Mesenchymal stem cell (in vitro differentiated cells and primary cell): Measurements from ENCODE around the gene ZNF366.

Experiments used
- DNase-seq: peaks from one replicate; pipeline ENCODE4 v3.0.0-alpha.2; 2013
- H2AFZ ChIP-seq: one replicate; pipeline ENCODE4 v1.6.1; 2013; ENCODE audit warnings: low read depth, mild to moderate bottlenecking, control low read depth, inconsistent platforms, low read length, moderate library complexity
- H2AK5ac ChIP-seq: 2 replicates; pipeline ENCODE4 v1.6.1; 2013; ENCODE audit warnings: low read length, moderate library complexity, mild to moderate bottlenecking, inconsistent platforms; ENCODE audit not compliant: severe bottlenecking
- H2BK120ac ChIP-seq: one replicate; pipeline ENCODE4 v1.6.1; 2013; ENCODE audit warnings: low read depth, mild to moderate bottlenecking, inconsistent platforms, low read length, moderate library complexity
- H2BK12ac ChIP-seq, 2 experiments: one replicate each; pipeline ENCODE4 v1.6.1; 2013; ENCODE audit warnings: inconsistent platforms in 2 of 2, low read length in 2 of 2, mild to moderate bottlenecking in 2 of 2, moderate library complexity in 2 of 2, control low read depth in 1 of 2
- H2BK15ac ChIP-seq: one replicate; pipeline ENCODE4 v1.6.1; 2013; ENCODE audit warnings: mild to moderate bottlenecking, low read depth, inconsistent platforms; ENCODE audit not compliant: poor library complexity, severe bottlenecking
- H2BK5ac ChIP-seq: 2 replicates; pipeline ENCODE4 v1.6.1; 2013; ENCODE audit warnings: low read depth, mild to moderate bottlenecking, low read length, control low read depth, inconsistent platforms; ENCODE audit not compliant: poor library complexity, severe bottlenecking
- H3K14ac ChIP-seq, 2 experiments: one replicate each; pipeline ENCODE4 v1.6.1; 2013; ENCODE audit warnings: inconsistent platforms in 2 of 2, low read length in 2 of 2, control low read depth in 1 of 2, mild to moderate bottlenecking in 1 of 2, moderate library complexity in 1 of 2
- H3K18ac ChIP-seq, 2 experiments: one replicate each; pipeline ENCODE4 v1.6.1; 2013; ENCODE audit warnings: inconsistent platforms in 2 of 2, low read length in 2 of 2, control low read depth in 1 of 2, low read depth in 1 of 2, mild to moderate bottlenecking in 1 of 2
- H3K23ac ChIP-seq, 2 experiments: one replicate each; pipeline ENCODE4 v1.6.1; 2013; ENCODE audit warnings: inconsistent platforms in 2 of 2, low read length in 2 of 2, mild to moderate bottlenecking in 2 of 2, moderate library complexity in 2 of 2, control low read depth in 1 of 2
- H3K27ac ChIP-seq: 2 replicates; pipeline ENCODE4 v1.5.1; 2013; ENCODE audit warnings: mild to moderate bottlenecking, moderate library complexity, low read length, control low read depth, inconsistent platforms; ENCODE audit not compliant: poor library complexity, severe bottlenecking
- H3K27me3 ChIP-seq, 2 experiments: 2 replicates each; pipeline versions ENCODE4 v1.6.1 to v1.7.0; 2013; ENCODE audit warnings: low read length in 2 of 2, mild to moderate bottlenecking in 2 of 2, moderate library complexity in 2 of 2, control low read depth in 1 of 2, inconsistent platforms in 1 of 2; ENCODE audit not compliant: control insufficient read depth in 1 of 2, insufficient read depth in 1 of 2
- H3K36me3 ChIP-seq, 2 experiments: 2 replicates each; pipeline versions ENCODE4 v1.6.1 to v1.7.0; 2013; ENCODE audit warnings: low read length in 2 of 2, control low read depth in 1 of 2, inconsistent platforms in 1 of 2, low read depth in 1 of 2, mild to moderate bottlenecking in 1 of 2; ENCODE audit not compliant: insufficient read depth in 2 of 2, control insufficient read depth in 1 of 2
- H3K4ac ChIP-seq, 2 experiments: one replicate each; pipeline ENCODE4 v1.6.1; 2013; ENCODE audit warnings: inconsistent platforms in 2 of 2, low read length in 2 of 2, mild to moderate bottlenecking in 2 of 2, moderate library complexity in 2 of 2, control low read depth in 1 of 2, low read depth in 1 of 2
- H3K4me1 ChIP-seq: 2 replicates; pipeline ENCODE4 v1.6.1; 2013; ENCODE audit warnings: low read depth, low read length, control low read depth; ENCODE audit not compliant: control insufficient read depth, insufficient read depth
- H3K4me2 ChIP-seq: 2 replicates; pipeline ENCODE4 v1.6.1; 2013; ENCODE audit warnings: low read length, mild to moderate bottlenecking, inconsistent platforms; ENCODE audit not compliant: poor library complexity, severe bottlenecking
- H3K4me3 ChIP-seq, 2 experiments: 2 replicates each; pipeline versions ENCODE4 v1.5.1 to v1.7.0; 2013; ENCODE audit warnings: low read length in 2 of 2, mild to moderate bottlenecking in 2 of 2, control low read depth in 1 of 2, low read depth in 1 of 2; ENCODE audit not compliant: insufficient read depth in 1 of 2
- H3K79me1 ChIP-seq: replicated peaks from 2 replicates; pipeline ENCODE4 v1.6.1; 2013; ENCODE audit warnings: mild to moderate bottlenecking, control low read depth, low read length, inconsistent platforms; ENCODE audit not compliant: poor library complexity, severe bottlenecking
- H3K9ac ChIP-seq: 2 replicates; pipeline ENCODE4 v1.7.0; 2013; ENCODE audit warnings: mild to moderate bottlenecking, low read length, moderate library complexity
- H3K9me3 ChIP-seq: 2 replicates; pipeline ENCODE4 v1.7.0; 2013; ENCODE audit warnings: mild to moderate bottlenecking, low read length; ENCODE audit not compliant: control insufficient read depth
- H4K8ac ChIP-seq: one replicate; pipeline ENCODE4 v1.6.1; 2013; ENCODE audit warnings: inconsistent platforms, mild to moderate bottlenecking, low read length, moderate library complexity
- H4K91ac ChIP-seq: one replicate; pipeline ENCODE4 v1.6.1; 2013; ENCODE audit warnings: mild to moderate bottlenecking, low read length, inconsistent platforms
- WGBS: methylation state at CpG from one replicate; pipeline ENCODE4 v1.1.7; 2013; ENCODE audit warnings: mixed read lengths; 5-methylcytosine and 5-hydroxymethylcytosine counted together

The ZNF366 gene

GRCh38 chr5:72470826-72471225 lies 36.4 kb downstream of the ZNF366 start:
- H3K18ac ChIP-seq, result no peak overlapping the region
- H3K14ac ChIP-seq, result no peak overlapping the region
- H3K23ac ChIP-seq, result no peak overlapping the region
- H4K91ac ChIP-seq, result no peak overlapping the region
- no peak overlapping the region for H2AFZ ChIP-seq
- H3K36me3 ChIP-seq, result no peaks in the 10 kb centered on the region
- H2BK5ac ChIP-seq, result no peak overlapping the region
- no peak overlapping the region for H2BK120ac ChIP-seq
- H4K8ac ChIP-seq, result no peak overlapping the region
- DNase-seq, result no peak
- no peak overlapping the region for H2BK12ac ChIP-seq
- H3K4me2 ChIP-seq, result no peak overlapping the region
- H3K79me1 ChIP-seq, result no peaks in the 10 kb centered on the region
- H2AK5ac ChIP-seq, result no peak overlapping the region
- no peak overlapping the region for H3K9ac ChIP-seq
- H3K4ac ChIP-seq, result no peak overlapping the region
- H3K27ac ChIP-seq, result peak overlapping the region; percentile 36
- no peaks in the 10 kb centered on the region for H3K27me3 ChIP-seq
- H3K4me3 ChIP-seq, result no peak overlapping the region
- H3K9me3 ChIP-seq, result no peaks in the 10 kb centered on the region
- no peak overlapping the region for H2BK15ac ChIP-seq
- no CpG with 5 or more reads among the region's 2 CpGs for WGBS
- H3K4me1 ChIP-seq, result peaks cover 4% of the 10 kb centered on the region

- Histone ChIP-seq H3K4me1 (peaks cover 4% of the 10 kb centered on the region), H2BK120ac (no peak overlapping the region), H3K4me2 (no peak overlapping the region), H3K79me1 (no peaks in the 10 kb centered on the region), H3K4me3 (no peak overlapping the region), H4K8ac (no peak overlapping the region), H3K27ac (no peak overlapping the region), H2BK15ac (no peak overlapping the region), H3K14ac (no peak overlapping the region), H2BK12ac (no peak overlapping the region), H2BK5ac (no peak overlapping the region), H3K27me3 (no peaks in the 10 kb centered on the region), H3K18ac (no peak overlapping the region), H3K23ac (no peak overlapping the region), H3K9ac (no peak overlapping the region), H4K91ac (no peak overlapping the region), H3K4ac (no peak overlapping the region), H3K36me3 (no peaks in the 10 kb centered on the region), H2AK5ac (no peak overlapping the region), H2AFZ (no peak overlapping the region), H3K9me3 (no peaks in the 10 kb centered on the region)
- DNase-seq, result no peak
- 43% methylated on average over 1 of the region's 1 CpG for WGBS
Measured at GRCh38 chr5:72468606-72469005, 38.6 kb downstream of the ZNF366 start.

GRCh38 chr5:72468024-72468423 lies 39.2 kb downstream of the ZNF366 start:
- no peak overlapping the region for H2AK5ac ChIP-seq
- peaks cover 4% of the 10 kb centered on the region for H3K4me1 ChIP-seq
- no peak overlapping the region for H3K23ac ChIP-seq
- no peak overlapping the region for H3K18ac ChIP-seq
- H3K4me3 ChIP-seq, result no peak overlapping the region
- WGBS, result 91% methylated on average over 4 of the region's 5 CpGs
- H3K27ac ChIP-seq, result no peak overlapping the region
- peak; percentile 44 for DNase-seq
- H3K36me3 ChIP-seq, result no peaks in the 10 kb centered on the region
- H3K27me3 ChIP-seq, result no peaks in the 10 kb centered on the region
- no peaks in the 10 kb centered on the region for H3K79me1 ChIP-seq
- no peaks in the 10 kb centered on the region for H3K9me3 ChIP-seq
- no peak overlapping the region for H2BK12ac ChIP-seq
- no peak overlapping the region for H3K14ac ChIP-seq
- H3K9ac ChIP-seq, result no peak overlapping the region
- no peak overlapping the region for H2AFZ ChIP-seq
- no peak overlapping the region for H4K8ac ChIP-seq
- H2BK120ac ChIP-seq, result no peak overlapping the region
- H4K91ac ChIP-seq, result no peak overlapping the region
- no peak overlapping the region for H2BK15ac ChIP-seq
- H2BK5ac ChIP-seq, result no peak overlapping the region
- H3K4me2 ChIP-seq, result no peak overlapping the region
- no peak overlapping the region for H3K4ac ChIP-seq

GRCh38 chr5:72467461-72467860 lies 39.7 kb downstream of the ZNF366 start:
- Histone ChIP-seq H3K14ac (no peak overlapping the region), H2AK5ac (no peak overlapping the region), H3K27me3 (no peaks in the 10 kb centered on the region), H2AFZ (no peak overlapping the region), H2BK120ac (no peak overlapping the region), H4K91ac (no peak overlapping the region), H3K9me3 (no peaks in the 10 kb centered on the region), H3K18ac (no peak overlapping the region), H3K4me1 (peaks cover 4% of the 10 kb centered on the region), H3K4ac (no peak overlapping the region), H3K79me1 (no peaks in the 10 kb centered on the region), H4K8ac (no peak overlapping the region), H3K23ac (no peak overlapping the region), H2BK5ac (no peak overlapping the region), H3K4me3 (no peak overlapping the region), H2BK15ac (no peak overlapping the region), H3K4me2 (no peak overlapping the region), H3K9ac (no peak overlapping the region), H3K27ac (peak overlapping the region; percentile 10), H3K36me3 (no peaks in the 10 kb centered on the region), H2BK12ac (no peak overlapping the region)
- WGBS, result 98% methylated on average over 1 of the region's 2 CpGs
- no peak for DNase-seq
